Mesendoderm (in vitro differentiated cells): ENCODE measurements around the gene CALCR.

Experiments used
- DNase-seq: peaks from one replicate; pipeline ENCODE4 v3.0.0; 2013
- H2AK5ac ChIP-seq: 2 replicates; pipeline ENCODE4 v1.6.1; 2013; ENCODE audit warnings: low read length, inconsistent platforms
- H2BK120ac ChIP-seq: 2 replicates; pipeline ENCODE4 v1.6.1; 2013; ENCODE audit warnings: low read depth, mild to moderate bottlenecking, low read length, moderate library complexity, mixed read lengths
- H2BK15ac ChIP-seq: replicated peaks from 2 replicates; pipeline ENCODE4 v1.6.1; 2013; ENCODE audit warnings: low read depth, mild to moderate bottlenecking, moderate library complexity
- H2BK5ac ChIP-seq: 2 replicates; pipeline ENCODE4 v1.6.1; 2013; ENCODE audit warnings: low read length, inconsistent platforms
- H3K18ac ChIP-seq: 2 replicates; pipeline ENCODE4 v1.6.1; 2013; ENCODE audit warnings: mild to moderate bottlenecking, low read length, mixed read lengths
- H3K23ac ChIP-seq: one replicate; pipeline ENCODE4 v1.6.1; 2013; ENCODE audit warnings: low read length
- H3K27ac ChIP-seq: 2 replicates; pipeline ENCODE4 v1.5.1; 2013; ENCODE audit warnings: low read depth, mild to moderate bottlenecking, inconsistent platforms, low read length, moderate library complexity
- H3K27me3 ChIP-seq: 2 replicates; pipeline ENCODE4 v1.6.1; 2013; ENCODE audit warnings: low read length, control low read depth, mild to moderate bottlenecking, inconsistent platforms; ENCODE audit not compliant: insufficient read depth, poor library complexity
- H3K36me3 ChIP-seq: 2 replicates; pipeline ENCODE4 v1.6.1; 2013; ENCODE audit warnings: low read length, inconsistent platforms; ENCODE audit not compliant: control insufficient read depth, insufficient read depth
- H3K4ac ChIP-seq: one replicate; pipeline ENCODE4 v1.6.1; 2013; ENCODE audit warnings: low read depth, mild to moderate bottlenecking, low read length, moderate library complexity
- H3K4me1 ChIP-seq: 2 replicates; pipeline ENCODE4 v1.6.1; 2013; ENCODE audit warnings: low read depth, low read length, inconsistent platforms; ENCODE audit not compliant: control insufficient read depth
- H3K4me2 ChIP-seq: 2 replicates; pipeline ENCODE4 v1.6.1; 2013; ENCODE audit warnings: low read length
- H3K4me3 ChIP-seq: 2 replicates; pipeline ENCODE4 v1.5.1; 2013; ENCODE audit warnings: mild to moderate bottlenecking, low read length
- H3K56ac ChIP-seq: one replicate; pipeline ENCODE4 v1.6.1; 2013; ENCODE audit warnings: low read length
- H3K79me1 ChIP-seq: 2 replicates; pipeline ENCODE4 v1.6.1; 2013; ENCODE audit warnings: low read length, inconsistent platforms
- H3K79me2 ChIP-seq: 2 replicates; pipeline ENCODE4 v1.6.1; 2013; ENCODE audit warnings: mild to moderate bottlenecking, low read length; ENCODE audit not compliant: control insufficient read depth, insufficient read depth
- H3K9ac ChIP-seq: 2 replicates; pipeline ENCODE4 v1.6.1; 2013; ENCODE audit warnings: low read length, inconsistent platforms
- H4K5ac ChIP-seq: one replicate; pipeline ENCODE4 v1.6.1; 2013; ENCODE audit warnings: low read length
- H4K8ac ChIP-seq: one replicate; pipeline ENCODE4 v1.6.1; 2013; ENCODE audit warnings: low read depth, mild to moderate bottlenecking, control low read depth, low read length, moderate library complexity
- WGBS: extraction: QIAGEN DNeasy Blood & Tissue Kit; methylation state at CpG from one replicate; pipeline ENCODE4 v1.1.7; 2013; ENCODE audit warnings: low lambda C conversion rate, missing lambda C conversion rate; ENCODE audit not compliant: insufficient coverage; ENCODE audit errors: extremely low coverage; 5-methylcytosine and 5-hydroxymethylcytosine counted together

Gene CALCR

GRCh38 chr7:93558705-93559614 lies 15.6 kb downstream of the CALCR start:
- H3K4me3 ChIP-seq = no peak overlapping the region
- H3K18ac ChIP-seq = no peak overlapping the region
- no peak overlapping the region for H2BK5ac ChIP-seq
- no peak overlapping the region for H3K23ac ChIP-seq
- H3K79me1 ChIP-seq = no peaks in the 10 kb centered on the region
- no peaks in the 10 kb centered on the region for H3K27me3 ChIP-seq
- no CpG with 5 or more reads among the region's 3 CpGs for WGBS
- no peaks in the 10 kb centered on the region for H3K79me2 ChIP-seq
- H3K27ac ChIP-seq = no peak overlapping the region
- no peak overlapping the region for H3K4ac ChIP-seq
- H3K4me2 ChIP-seq = no peak overlapping the region
- no peak overlapping the region for H4K8ac ChIP-seq
- no peak overlapping the region for H3K9ac ChIP-seq
- H3K4me1 ChIP-seq = peaks cover 4% of the 10 kb centered on the region
- peak; percentile 56 for DNase-seq
- no peak overlapping the region for H2BK15ac ChIP-seq
- no peak overlapping the region for H4K5ac ChIP-seq
- no peak overlapping the region for H3K56ac ChIP-seq
- no peak overlapping the region for H2BK120ac ChIP-seq
- H2AK5ac ChIP-seq = no peak overlapping the region
- no peaks in the 10 kb centered on the region for H3K36me3 ChIP-seq

- Histone ChIP-seq H2BK5ac (no peak overlapping the region), H3K4ac (no peak overlapping the region), H2BK120ac (no peak overlapping the region), H4K5ac (no peak overlapping the region), H3K18ac (no peak overlapping the region), H3K36me3 (no peaks in the 10 kb centered on the region), H2AK5ac (no peak overlapping the region), H3K79me2 (no peaks in the 10 kb centered on the region), H3K27ac (no peak overlapping the region), H3K23ac (no peak overlapping the region), H3K56ac (no peak overlapping the region), H2BK15ac (no peak overlapping the region), H3K4me3 (no peak overlapping the region), H3K79me1 (no peaks in the 10 kb centered on the region), H3K27me3 (no peaks in the 10 kb centered on the region), H3K9ac (no peak overlapping the region), H3K4me2 (no peak overlapping the region), H4K8ac (no peak overlapping the region), H3K4me1 (no peaks in the 10 kb centered on the region)
- no CpG with 5 or more reads among the region's 2 CpGs for WGBS
- DNase-seq = no peak
These were observed 22.6 kb downstream of the CALCR start for GRCh38 chr7:93551931-93552330.

- Histone ChIP-seq H3K9ac (no peak overlapping the region), H3K27ac (no peak overlapping the region), H4K8ac (no peak overlapping the region), H2AK5ac (no peak overlapping the region), H2BK5ac (no peak overlapping the region), H3K4me1 (no peaks in the 10 kb centered on the region), H3K36me3 (no peaks in the 10 kb centered on the region), H2BK120ac (no peak overlapping the region), H3K4ac (no peak overlapping the region), H3K27me3 (no peaks in the 10 kb centered on the region), H3K79me2 (no peaks in the 10 kb centered on the region), H3K18ac (no peak overlapping the region), H2BK15ac (no peak overlapping the region), H3K23ac (no peak overlapping the region), H3K4me2 (no peak overlapping the region), H3K79me1 (no peaks in the 10 kb centered on the region), H4K5ac (no peak overlapping the region), H3K4me3 (no peak overlapping the region), H3K56ac (no peak overlapping the region)
- peak; percentile 74 for DNase-seq
- WGBS = no CpG with 5 or more reads among the region's 6 CpGs
These were observed 23.2 kb downstream of the CALCR start for GRCh38 chr7:93551063-93551895.

- H3K4me2 ChIP-seq = no peak overlapping the region
- no peak for DNase-seq
- WGBS = no CpG with 5 or more reads among the region's 3 CpGs
These were observed 26.8 kb downstream of the CALCR start for GRCh38 chr7:93547716-93548115.

GRCh38 chr7:93544691-93545090 lies 29.8 kb downstream of the CALCR start:
- no peaks in the 10 kb centered on the region for H3K27me3 ChIP-seq
- H2BK120ac ChIP-seq = no peak overlapping the region
- no peaks in the 10 kb centered on the region for H3K36me3 ChIP-seq
- H3K4me1 ChIP-seq = no peaks in the 10 kb centered on the region
- no peak overlapping the region for H2BK15ac ChIP-seq
- H2BK5ac ChIP-seq = no peak overlapping the region
- WGBS = no CpG with 5 or more reads among the region's 2 CpGs
- no peak overlapping the region for H3K18ac ChIP-seq
- no peaks in the 10 kb centered on the region for H3K79me1 ChIP-seq
- H3K4me3 ChIP-seq = no peak overlapping the region
- no peak overlapping the region for H3K9ac ChIP-seq
- H2AK5ac ChIP-seq = no peak overlapping the region
- no peak overlapping the region for H4K5ac ChIP-seq
- no peaks in the 10 kb centered on the region for H3K79me2 ChIP-seq
- no peak overlapping the region for H3K23ac ChIP-seq
- H3K27ac ChIP-seq = no peak overlapping the region
- no peak for DNase-seq
- H3K4ac ChIP-seq = no peak overlapping the region
- no peak overlapping the region for H3K4me2 ChIP-seq
- no peak overlapping the region for H4K8ac ChIP-seq
- H3K56ac ChIP-seq = no peak overlapping the region

More at GRCh38 chr7:93547716-93548115, 26.8 kb downstream of the CALCR start:
- Histone ChIP-seq H4K8ac (no peak overlapping the region), H2BK5ac (no peak overlapping the region), H2AK5ac (no peak overlapping the region), H3K9ac (no peak overlapping the region), H4K5ac (no peak overlapping the region), H3K27ac (no peak overlapping the region), H3K23ac (no peak overlapping the region), H3K56ac (no peak overlapping the region), H3K79me1 (no peaks in the 10 kb centered on the region), H3K27me3 (no peaks in the 10 kb centered on the region), H3K18ac (no peak overlapping the region), H2BK120ac (no peak overlapping the region), H2BK15ac (no peak overlapping the region), H3K4me3 (no peak overlapping the region), H3K4ac (no peak overlapping the region), H3K79me2 (no peaks in the 10 kb centered on the region), H3K4me1 (no peaks in the 10 kb centered on the region), H3K36me3 (no peaks in the 10 kb centered on the region)
